ENCODE results near the gene PCK2.
"Not testable (repeated sequence)": the region's sequence is repeated elsewhere in the genome, so short reads cannot be mapped to it uniquely, and the experiment has no call there.

Gene PCK2

DNA sequence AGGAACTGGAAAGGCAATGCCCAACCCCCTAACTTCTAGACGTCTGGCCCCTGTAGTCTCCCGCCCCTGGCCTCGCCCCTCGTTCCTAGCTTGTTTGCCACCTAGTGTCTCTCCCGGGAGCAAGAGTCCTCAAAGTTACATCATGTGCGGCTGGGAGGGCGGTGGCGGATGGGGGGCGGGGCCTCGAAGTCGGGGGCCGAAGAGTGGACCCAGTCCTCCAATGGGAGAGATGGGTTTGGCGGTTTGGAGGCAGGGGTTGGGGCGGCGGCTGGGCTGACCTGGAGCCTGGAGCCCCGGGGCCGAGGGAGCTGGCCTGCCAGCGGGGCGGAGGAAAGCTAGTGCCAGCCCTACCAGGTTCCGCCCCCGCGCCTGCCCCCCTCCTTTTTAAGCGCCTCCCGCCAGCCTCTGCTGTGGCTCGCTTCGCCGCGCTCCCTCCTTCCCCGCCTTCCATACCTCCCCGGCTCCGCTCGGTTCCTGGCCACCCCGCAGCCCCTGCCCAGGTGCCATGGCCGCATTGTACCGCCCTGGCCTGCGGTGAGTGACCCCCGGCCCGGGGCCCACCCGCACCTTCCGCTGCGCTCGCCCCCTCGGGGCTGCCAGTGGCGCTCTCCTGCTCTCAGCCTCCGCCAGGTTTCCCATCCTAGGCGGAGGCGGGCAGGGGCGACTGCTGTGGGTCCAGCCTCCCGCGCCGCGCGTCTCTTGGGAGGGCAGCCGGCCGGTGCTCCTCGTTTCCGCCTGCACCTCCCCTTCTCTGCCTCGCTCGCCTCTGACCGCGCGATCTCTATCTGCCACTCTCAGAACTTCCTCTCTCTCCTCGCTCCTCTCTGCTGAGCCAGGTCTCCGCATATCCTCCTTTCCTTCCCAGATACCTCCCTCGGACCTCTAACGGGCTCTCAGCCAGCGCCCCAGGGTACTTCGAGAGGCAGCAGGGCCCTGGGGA lies at the start of gene PCK2:
Gene PCK2, plus strand, starts transcription at position 411 of the 940 bp plus-strand sequence. Its CDS starts 95 bp downstream, at position 506.
- peak; percentile 69 for DNase-seq

DNA sequence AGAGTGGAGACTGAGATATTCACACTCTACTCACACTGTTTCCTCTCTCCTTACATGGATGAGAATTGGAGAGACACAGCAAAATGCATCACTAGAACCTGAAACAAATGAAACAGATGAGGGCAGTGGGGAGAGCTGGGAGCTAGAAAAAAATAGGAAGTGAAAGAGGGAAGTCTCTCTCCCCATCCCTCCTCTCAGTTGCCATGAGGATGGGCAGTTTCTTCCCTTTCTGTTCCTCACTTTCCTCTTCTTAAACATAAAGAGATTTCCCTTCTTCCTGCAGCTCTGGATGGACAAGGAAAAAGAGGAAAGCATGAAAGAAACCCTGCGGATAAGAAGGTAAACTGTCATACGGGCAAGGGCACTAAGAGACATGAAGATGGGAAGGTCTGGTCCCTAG lies 45.1 kb upstream of the PCK2 start:
- not testable (repeated sequence) for DNase-seq

DNA sequence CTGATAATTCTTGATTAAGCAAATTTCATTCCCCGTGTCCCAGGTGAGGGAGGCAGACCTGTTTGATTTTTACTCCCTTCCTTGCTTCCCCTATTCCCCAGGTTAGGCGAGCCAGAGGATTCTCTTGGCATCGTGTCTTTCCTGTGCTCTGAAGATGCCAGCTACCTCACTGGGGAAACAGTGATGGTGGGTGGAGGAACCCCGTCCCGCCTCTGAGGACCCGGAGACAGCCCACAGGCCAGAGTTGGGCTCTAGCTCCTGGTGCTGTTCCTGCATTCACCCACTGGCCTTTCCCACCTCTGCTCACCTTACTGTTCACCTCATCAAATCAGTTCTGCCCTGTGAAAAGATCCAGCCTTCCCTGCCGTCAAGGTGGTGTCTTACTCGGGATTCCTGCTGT lies 43.4 kb upstream of the PCK2 start:
- DNase-seq = not testable (repeated sequence)

DNA sequence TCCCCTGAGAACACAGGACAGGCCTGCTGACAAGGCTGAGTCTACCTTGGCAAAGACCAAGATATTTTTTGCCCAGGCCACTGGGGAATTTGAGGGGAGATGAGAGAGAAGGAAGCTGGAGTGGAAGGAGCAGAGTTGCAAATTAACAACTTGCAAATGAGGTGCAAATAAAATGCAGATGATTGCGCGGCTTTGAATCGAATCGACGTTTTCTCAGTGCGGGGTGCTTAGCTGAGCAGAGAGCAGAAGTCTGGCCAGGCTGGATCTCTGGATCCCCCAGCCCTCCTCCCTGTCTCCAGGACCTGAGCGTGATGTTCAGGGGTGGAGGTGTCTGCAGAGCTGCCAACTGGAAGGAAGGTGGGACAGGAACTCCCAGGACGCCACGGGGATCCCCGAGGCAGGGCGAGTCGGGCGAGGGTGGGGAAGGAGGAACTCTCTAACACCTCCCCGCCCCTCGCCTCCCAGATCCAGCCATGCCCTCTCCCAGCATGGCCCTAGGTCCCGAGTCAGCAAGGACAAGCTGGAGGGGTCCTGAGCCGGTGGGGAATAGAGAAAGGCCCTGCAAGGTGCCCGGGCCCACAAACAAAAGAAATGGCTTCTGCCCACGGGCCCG lies 42.8 kb upstream of the PCK2 start:
- DNase-seq = no peak

DNA sequence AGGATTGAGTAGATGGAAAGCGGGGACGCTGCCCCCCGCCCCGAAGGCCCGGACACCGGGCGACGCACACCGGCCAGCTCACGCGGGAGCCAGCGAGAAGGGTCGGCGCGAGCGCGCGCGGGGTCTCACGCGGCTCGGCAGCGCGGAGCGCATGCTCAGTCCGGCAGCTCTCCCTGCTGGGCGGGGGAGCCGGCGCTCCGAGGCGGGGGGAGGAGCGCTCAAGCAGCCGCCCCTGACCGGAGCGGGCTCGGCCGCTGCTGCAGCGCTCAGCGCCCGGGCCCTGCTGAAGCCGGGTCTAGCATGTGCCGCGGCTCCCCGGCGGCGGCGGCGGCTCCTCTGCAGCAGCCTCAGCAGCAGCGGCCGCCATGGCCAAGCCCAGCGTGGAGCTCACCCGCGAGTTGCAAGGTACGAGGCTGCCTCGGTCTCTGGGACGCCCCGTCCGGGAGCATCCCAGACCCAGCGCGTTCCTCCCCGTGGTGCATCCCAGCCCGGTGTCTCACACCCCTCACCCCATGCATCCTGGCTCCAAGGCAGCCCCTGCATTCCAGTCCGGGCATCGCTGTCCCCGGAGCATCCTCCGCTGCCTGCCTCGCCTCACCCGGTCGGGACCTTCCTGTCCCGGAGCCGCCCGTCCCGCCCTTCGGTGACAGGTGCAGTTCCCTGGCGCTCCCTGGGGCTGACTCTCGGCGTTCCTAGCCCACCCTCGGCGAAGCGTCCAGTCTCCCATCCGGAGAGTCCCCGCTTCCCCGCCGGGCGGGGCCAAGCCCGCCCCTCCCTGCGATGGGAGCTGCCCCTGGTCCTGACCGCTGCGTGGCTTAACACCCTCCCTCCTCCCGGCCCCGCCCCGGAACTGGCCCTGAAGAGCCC lies 42.1 kb upstream of the PCK2 start, which contains the start of gene CARMIL3:
Gene CARMIL3, plus strand, starts transcription at position 221 of the 867 bp plus-strand sequence. Its CDS starts 145 bp downstream, at position 366.
- peak; percentile 55 for DNase-seq

DNA sequence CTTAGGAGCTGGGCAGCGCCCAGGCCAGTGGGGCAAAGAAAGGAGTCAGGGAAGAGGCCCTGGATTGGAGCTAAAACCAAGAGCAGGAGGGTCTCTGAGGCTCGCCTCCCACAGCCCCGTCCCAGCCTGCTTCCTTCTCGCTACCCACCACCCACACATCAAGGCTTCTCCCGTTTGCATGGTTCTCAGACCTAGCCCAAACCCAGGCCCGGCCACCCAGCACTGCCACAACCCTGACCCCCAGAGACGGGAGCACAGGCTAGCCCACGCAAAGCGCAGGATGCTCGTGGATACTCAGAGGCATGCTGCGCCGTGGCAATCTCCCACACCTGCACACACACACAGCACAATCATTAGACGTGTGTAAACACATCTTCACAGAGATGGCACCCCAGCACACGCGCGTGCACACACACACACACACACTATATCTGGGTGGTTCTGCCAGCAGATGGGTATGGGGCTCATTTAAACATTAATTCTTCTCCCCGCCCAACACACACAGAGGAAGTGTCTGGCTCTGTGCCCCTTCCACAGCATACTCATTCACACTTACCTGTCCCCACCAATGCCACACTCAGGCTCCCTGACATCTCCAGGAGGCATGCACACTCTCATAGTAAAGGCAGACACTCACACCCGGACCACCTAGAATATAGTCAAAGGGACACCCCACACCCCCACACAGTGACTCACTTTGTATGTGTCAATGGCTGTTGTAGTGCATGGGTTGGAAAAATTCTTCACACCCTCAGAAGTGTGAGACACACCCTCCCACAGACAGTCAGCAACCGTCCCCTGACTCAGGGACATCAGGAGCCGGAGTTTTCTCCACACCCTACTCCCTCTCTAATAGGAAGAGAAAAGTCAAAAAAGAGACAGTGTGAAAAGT lies 41.2 kb upstream of the PCK2 start:
- DNase-seq = peak; percentile 39

DNA sequence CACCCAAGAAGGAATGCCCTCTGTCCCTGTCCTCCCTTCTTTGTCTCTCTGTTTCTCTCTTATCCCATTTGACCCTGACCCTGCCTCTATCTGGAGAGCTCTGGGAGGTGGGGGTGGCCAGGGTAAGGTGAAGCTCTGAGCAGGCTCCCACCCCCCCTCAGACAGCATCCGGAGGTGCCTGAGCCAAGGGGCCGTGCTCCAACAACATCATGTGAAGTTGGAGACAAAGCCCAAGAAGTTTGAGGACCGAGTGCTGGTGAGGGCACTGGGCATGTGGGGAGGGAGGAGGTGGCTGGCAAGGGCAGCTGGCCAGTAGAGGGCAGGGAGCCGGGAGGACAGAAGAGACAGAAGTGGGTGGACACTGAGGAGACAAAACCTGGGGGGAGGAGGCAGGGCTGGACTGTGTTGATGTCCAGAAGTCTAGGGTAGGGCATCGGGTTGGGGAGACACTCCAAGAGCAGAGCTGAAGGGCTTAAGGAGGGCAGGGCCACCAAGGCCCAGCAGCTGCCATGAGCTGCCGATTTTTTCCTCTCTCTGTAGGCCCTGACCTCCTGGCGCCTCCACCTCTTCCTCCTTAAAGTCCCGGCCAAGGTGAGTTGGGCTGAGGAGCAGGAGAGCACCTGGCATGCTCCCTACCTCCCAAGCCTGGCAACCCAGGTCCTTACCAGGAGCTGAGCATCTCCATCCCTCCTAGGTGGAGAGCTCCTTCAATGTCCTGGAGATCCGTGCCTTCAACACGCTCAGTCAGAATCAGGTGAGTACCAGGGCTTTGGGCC lies 40.4 kb upstream of the PCK2 start:
- no peak for DNase-seq

DNA sequence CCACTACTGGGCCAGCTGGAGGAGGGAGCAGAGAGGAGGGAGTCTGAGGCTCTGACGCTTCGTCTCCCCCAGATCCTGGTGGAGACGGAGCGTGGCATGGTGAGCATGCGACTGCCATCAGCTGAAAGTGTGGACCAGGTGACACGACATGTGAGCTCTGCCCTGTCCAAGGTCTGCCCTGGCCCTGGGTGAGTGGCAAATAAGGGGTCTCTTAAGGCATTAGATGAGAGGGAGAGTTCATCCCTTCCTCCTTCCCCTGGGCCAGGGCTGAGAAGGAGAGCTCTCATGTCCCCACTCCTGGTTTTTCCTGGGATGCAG lies 39.8 kb upstream of the PCK2 start:
- DNase-seq = no peak

DNA sequence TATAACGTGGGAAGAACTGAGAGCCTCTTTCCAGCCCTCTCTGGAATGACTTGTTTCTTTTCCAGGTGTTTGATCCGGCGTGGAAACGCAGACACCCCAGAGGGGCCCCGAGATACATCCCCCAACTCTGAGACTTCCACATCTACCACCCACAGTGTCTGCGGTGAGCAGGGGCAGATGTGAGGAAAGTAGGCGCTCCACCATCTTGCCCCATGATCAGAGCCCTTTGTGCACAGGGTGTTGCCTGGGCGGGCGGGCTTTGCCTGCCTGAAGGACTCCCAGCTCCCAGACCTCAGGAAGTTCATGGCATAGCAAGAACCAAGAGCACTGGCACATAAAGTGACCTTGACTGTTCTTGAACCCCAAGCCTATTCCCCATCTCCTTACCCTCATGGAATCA lies 39.5 kb upstream of the PCK2 start:
- DNase-seq = no peak

DNA sequence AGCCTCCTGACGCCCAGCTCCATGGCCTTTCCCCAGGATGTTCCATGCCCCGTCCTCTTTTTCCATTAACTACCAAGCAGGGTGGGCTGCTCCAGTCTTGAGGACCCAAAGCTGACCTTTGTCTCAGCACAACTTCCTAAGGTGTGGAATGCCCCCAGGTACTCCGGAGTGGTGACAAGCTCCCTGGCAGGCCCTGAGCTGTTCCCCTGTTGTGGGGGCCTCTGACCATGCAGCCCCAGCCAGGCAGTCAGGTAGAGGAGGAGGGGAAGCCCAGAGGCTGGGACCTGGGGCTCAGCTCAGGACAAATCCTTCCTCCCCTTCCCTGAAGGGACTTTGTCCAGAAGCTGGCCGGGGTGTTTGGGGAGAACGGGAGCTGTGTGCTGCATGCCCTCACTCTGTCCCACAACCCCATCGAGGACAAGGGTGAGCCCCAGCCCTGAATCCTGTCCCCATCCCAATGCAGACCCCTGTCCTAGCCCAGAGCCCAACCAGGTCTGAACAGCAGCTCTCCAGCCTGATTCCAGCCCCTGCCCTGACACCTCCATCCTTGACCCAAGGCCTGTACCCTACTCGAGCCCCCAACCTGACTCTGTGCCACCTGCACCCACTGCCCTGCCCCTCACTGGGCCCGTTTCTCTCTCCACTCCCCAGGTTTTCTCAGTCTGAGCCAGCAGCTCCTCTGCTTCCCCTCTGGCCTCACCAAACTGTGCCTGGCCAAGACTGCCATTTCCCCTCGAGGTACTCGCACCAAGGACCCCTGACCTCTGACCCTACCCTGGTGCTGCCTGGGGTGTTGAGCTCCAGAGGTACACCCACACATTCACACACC lies 37.9 kb upstream of the PCK2 start:
- DNase-seq = no peak

DNA sequence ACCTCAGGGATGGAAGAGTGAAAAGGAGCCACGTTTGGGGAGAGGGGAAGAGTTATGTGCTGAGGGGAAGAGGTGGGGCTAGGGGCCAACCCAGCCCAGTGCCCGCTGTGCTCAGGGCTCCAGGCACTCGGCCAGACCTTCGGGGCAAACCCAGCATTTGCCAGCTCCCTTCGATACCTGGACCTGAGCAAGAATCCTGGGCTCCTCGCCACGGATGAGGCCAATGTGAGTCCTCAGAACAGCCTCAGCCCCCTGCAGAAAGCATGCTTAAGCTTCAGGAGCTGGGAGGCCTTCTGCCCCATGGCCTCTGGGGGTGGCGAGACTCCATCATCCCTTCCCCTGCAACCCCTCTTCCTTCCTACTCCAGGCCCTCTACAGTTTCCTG lies 37.3 kb upstream of the PCK2 start:
- DNase-seq = no peak

DNA sequence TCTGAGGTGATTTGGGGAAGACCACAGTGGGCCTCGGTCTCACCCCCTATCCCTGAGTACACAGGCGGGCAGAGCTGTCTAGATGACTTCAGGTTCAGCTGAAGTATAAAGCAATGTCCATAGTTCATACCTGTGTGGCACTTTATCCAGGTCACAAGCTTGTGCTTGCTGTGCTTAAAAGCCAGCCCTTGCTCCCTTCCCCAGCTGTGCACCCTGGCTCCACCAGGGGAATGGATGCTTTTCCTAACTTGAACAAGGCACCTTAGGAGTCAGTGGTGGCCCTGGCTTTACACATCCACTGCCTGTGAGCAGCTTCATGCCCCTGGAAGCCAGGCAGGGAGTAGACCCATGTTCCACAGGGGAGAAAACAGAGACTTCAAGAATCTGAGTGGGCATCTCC lies 36.8 kb upstream of the PCK2 start:
- no peak for DNase-seq

DNA sequence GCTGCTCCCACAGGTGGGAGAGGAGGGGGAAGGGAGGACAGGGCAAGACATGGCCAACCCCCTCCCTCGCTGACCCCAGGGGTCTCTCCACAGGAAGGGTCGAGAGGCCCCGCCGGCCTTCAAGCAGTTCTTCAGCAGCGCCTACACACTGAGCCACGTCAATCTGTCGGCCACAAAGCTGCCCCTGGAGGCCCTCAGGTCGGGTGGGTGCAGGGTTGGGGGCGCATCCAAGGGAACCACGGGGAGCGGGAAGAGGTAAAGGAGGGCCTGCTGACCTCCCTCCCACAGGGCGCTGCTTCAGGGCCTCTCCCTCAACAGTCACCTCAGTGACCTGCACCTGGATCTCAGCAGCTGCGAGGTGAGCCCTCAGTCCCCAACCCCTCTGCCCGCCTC lies 36.2 kb upstream of the PCK2 start:
- no peak for DNase-seq

DNA sequence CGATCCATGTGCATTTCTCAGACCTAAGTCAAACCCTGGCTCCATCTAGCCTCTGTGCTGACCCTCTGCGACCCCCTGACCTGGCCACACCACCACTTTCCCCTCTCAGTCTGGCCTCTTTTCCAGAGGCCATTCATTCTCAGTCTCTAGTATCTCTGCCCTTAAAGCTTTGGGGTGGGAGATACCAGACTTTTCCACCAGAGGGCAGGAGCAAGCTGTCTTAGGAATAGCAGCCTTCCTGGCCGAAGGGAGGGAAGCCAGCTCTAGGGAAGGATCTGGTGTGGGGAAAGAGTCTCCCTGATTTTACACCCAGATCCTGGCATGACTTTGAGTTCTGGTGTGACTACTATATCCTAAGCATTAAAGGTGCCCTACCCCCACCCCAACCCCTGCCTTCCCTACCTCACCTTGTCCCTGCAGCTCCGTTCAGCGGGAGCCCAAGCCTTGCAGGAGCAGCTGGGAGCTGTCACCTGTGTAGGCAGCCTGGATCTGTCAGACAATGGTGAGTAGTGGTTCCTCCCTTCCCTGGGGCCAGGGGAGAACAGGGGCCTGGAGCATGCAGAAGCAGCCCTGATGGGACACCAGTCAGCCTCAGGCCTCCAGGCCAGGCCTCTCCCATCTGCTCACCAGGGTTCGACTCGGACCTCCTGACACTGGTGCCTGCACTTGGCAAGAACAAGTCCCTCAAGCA lies 35.7 kb upstream of the PCK2 start:
- DNase-seq = peak; percentile 49

DNA sequence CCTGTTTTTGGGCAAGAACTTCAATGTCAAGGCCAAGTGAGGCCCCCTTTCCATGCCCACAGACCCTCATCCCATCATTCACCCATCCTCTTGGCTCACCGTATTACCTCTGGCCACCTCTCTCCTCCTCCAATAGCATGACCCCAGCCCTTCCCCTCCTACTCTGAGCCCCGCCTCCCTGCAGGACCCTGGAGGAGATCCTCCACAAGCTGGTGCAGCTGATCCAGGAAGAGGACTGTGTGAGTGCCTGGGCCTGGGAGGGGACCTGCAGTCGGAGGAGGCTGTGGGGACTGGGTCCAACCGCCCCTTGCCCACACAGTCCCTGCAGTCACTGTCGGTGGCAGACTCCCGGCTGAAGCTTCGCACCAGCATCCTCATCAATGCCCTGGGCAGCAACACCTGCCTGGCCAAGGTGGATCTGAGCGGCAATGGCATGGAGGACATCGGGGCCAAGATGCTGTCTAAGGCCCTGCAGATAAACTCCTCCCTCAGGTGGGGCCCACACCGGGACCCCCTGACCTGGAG lies 35.1 kb upstream of the PCK2 start:
- no peak for DNase-seq

DNA sequence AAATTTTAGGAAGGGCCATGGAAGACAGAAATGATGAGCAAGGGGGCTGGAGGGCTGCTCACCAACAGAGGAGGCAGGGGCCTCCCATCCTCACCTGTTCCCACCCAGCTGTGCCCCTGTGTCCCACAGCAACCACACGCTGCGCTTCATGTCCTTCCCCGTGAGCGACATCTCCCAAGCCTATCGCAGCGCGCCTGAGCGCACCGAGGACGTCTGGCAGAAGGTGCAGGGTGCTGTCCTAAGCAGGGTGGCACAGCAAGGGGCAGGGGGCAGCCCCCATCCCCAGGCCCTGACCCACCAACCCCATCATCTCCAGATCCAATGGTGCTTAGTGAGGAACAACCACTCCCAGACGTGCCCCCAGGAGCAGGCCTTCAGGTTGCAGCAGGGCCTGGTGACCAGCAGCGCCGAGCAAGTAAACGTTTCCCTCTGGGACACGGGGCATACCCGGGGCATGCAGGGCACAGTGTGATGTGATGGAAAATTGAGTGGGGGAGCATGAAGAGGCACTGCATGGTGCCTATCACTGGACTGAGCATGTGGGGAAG lies 34.2 kb upstream of the PCK2 start:
- no peak for DNase-seq

DNA sequence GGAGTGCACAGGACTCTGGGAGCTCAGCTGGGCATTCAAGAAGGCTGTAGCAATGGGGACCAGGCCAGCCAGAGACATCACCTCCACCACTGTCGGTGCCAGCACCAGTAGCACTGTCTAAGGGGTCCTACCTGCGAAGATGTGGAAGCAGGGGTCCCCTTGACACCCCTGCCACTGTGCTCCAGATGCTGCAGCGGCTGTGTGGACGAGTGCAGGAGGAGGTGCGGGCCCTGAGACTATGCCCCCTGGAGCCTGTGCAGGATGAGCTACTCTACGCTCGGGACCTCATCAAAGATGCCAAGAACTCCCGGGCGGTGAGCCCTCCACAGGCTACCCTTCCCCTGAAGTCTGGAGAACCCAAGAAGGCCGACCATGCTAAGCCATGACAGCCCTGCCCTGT lies 33.7 kb upstream of the PCK2 start:
- DNase-seq = no peak

DNA sequence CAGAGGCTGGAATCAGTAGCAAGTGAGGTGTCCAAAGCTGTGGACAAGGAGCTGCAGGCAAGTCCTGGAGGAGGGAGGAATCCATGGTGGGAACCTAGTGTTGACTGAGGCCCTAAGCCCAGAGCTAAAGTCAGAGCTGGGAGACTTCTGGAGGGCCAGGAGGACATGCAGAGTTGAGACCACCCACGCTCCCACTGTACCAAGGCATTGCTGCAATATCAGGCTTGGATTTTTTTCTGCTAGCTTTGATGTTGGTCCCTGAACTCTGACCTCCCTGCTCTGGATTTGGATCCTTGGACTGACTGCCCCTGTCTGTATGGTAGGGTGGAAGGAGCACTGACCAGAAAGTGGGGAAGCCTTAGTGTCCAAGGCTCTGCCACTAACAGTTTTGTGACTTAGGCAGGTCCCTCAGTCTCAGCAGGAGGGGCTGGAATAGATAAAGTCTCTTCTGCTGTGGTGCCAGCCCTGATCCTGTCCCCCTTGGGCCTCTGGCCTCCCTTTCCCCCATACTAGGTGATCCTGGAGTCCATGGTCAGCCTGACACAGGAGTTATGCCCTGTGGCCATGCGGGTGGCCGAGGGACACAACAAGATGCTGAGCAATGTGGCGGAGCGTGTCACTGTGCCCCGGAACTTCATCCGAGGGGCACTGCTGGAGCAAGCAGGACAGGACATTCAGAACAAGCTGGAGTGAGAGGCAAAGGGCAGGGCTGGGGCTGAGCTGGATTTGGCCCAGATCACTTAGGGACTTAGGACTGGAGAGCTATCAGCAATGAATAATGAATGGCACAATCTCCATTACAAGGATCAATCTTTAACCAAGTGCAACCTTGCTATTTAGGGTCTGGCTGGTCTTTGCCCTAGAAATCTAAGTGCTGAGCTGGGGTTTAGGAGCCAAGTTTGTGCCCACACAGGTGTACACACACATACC lies 32.9 kb upstream of the PCK2 start:
- no peak for DNase-seq
